OCI-LY7 (cell line): ENCODE data around the gene ENOSF1.

Experiments
- EZH2phosphoT487 ChIP-seq: fragments of 200-600 bp; sonication (generic); IDR thresholded peaks from 2 replicates; pipeline ENCODE4 v1.6.1; 2018; ENCODE audit warnings: low read depth, borderline replicate concordance, mild to moderate bottlenecking, mixed run types, antibody characterized with exemption, low read length, moderate library complexity, mixed read lengths
- TF ChIP-seq, protein P1 (sequence below): fragments of 200-600 bp; sonication (generic); conservative IDR thresholded peaks from 2 replicates; pipeline ENCODE4 v1.5.1; 2014; ENCODE audit warnings: mild to moderate bottlenecking, antibody characterized with exemption, low read length, moderate library complexity, mixed read lengths

DNA sequence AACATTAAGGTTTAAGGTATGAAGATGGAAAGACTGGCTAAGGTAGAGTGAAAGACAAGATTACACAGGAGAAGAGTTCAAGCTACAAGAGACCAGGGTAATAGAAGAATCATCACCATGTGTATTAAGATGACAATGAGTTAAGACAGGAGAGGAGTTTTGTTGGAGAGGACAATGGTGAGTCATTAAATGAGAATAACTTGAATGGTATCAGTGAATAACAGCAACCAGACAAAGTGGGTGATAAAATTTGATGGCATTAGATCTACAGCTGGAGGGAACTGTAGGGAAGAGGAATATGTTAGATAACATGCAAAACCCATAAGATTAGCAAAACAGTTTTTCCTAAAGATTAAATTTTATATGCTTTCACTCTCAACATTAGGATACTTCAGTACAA is 18.8 kb upstream of the ENOSF1 start:
- TF ChIP-seq, protein P1, sequence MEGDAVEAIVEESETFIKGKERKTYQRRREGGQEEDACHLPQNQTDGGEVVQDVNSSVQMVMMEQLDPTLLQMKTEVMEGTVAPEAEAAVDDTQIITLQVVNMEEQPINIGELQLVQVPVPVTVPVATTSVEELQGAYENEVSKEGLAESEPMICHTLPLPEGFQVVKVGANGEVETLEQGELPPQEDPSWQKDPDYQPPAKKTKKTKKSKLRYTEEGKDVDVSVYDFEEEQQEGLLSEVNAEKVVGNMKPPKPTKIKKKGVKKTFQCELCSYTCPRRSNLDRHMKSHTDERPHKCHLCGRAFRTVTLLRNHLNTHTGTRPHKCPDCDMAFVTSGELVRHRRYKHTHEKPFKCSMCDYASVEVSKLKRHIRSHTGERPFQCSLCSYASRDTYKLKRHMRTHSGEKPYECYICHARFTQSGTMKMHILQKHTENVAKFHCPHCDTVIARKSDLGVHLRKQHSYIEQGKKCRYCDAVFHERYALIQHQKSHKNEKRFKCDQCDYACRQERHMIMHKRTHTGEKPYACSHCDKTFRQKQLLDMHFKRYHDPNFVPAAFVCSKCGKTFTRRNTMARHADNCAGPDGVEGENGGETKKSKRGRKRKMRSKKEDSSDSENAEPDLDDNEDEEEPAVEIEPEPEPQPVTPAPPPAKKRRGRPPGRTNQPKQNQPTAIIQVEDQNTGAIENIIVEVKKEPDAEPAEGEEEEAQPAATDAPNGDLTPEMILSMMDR, result no peak
- no peak for TF ChIP-seq EZH2phosphoT487
